Measurements from ENCODE around the gene LGMN. TPM values are rescaled to one million over a fixed set of nuclear protein-coding genes. Genes with fewer than 3 reads are reported as not detected.

The LGMN gene
- total and polyA plus RNA-seq, 2 donors: 109 to 230 TPM

DNA sequence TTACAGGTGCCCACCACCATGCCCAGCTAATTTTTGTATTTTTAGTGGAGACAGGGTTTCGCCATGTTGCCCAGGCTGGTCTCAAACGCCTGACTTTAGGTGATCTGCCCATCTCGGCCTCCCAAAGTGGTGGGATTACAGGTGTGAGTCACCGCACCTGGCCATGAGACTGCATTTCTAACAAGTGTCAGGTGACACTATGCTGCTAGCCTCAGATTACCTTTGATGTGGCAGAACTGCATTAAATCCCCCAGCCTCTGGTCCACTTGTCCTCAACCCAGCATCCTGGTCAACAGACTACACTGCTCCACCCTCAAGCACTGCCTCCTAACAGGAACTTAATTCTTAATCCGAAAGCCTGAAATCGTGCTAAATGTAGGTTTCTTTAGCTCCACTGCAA is 13.1 kb downstream of the LGMN start:
- H3K36me3 ChIP-seq (ENCODE audit: control insufficient read depth in 2 of 2, insufficient read depth in 2 of 2, low read length in 1 of 2): peaks cover 4 to 24% of the 10 kb centered on the region in 2 donors
- DNase-seq (ENCODE audit: low read depth in 6 of 9, low spot score in 9 of 9): no peak
- 90% methylated on average over 6 of the region's 6 CpGs for WGBS

GRCh38 chr14:92734618-92735017 is 13.8 kb downstream of the LGMN start:
- Histone ChIP-seq H3K4me1 (ENCODE audit: control insufficient read depth in 2 of 2, insufficient read depth in 2 of 2, low read length in 2 of 2) (peaks cover 7 to 21% of the 10 kb centered on the region in 2 donors), H3K36me3 (ENCODE audit: control insufficient read depth in 2 of 2, insufficient read depth in 2 of 2, low read length in 1 of 2) (peaks cover 4 to 22% of the 10 kb centered on the region in 2 donors), H3K4me3 (ENCODE audit: low read length in 2 of 2) (no peak overlapping the region), H3K27me3 (ENCODE audit: control insufficient read depth in 2 of 2, insufficient read depth in 1 of 2, low read length in 1 of 2) (no peaks in the 10 kb centered on the region), H3K27ac (ENCODE audit: low read depth in 1 of 2, low read length in 1 of 2) (no peak overlapping the region), H3K9me3 (ENCODE audit: control insufficient read depth in 2 of 2, insufficient read depth in 1 of 2, low read length in 1 of 2) (no peaks in the 10 kb centered on the region)
- DNase-seq (ENCODE audit: low read depth in 6 of 9, low spot score in 9 of 9): no peak
- WGBS: 97% methylated on average over 7 of the region's 7 CpGs

More for the DNA sequence above, 13.1 kb downstream of the LGMN start:
- H3K4me3 ChIP-seq (ENCODE audit: low read length in 2 of 2): no peak overlapping the region
- peaks cover 7 to 16% of the 10 kb centered on the region in 2 donors for H3K4me1 ChIP-seq (ENCODE audit: control insufficient read depth in 2 of 2, insufficient read depth in 2 of 2, low read length in 2 of 2)
- H3K9me3 ChIP-seq (ENCODE audit: control insufficient read depth in 2 of 2, insufficient read depth in 1 of 2, low read length in 1 of 2): no peaks in the 10 kb centered on the region
- H3K27me3 ChIP-seq (ENCODE audit: control insufficient read depth in 2 of 2, insufficient read depth in 1 of 2, low read length in 1 of 2): no peaks in the 10 kb centered on the region
- H3K27ac ChIP-seq (ENCODE audit: low read depth in 1 of 2, low read length in 1 of 2): no peak overlapping the region

- H3K4me1 ChIP-seq (ENCODE audit: control insufficient read depth in 2 of 2, insufficient read depth in 2 of 2, low read length in 2 of 2): peaks cover 7 to 29% of the 10 kb centered on the region in 2 donors
- H3K27ac ChIP-seq (ENCODE audit: low read depth in 1 of 2, low read length in 1 of 2): no peak overlapping the region
- WGBS: 97% methylated on average over 4 of the region's 4 CpGs
Measured at GRCh38 chr14:92733007-92733406, 15.4 kb downstream of the LGMN start.

GRCh38 chr14:92731622-92732115 is 16.8 kb downstream of the LGMN start:
- Histone ChIP-seq H3K9me3 (ENCODE audit: control insufficient read depth in 2 of 2, insufficient read depth in 1 of 2, low read length in 1 of 2) (no peaks in the 10 kb centered on the region), H3K4me3 (ENCODE audit: low read length in 2 of 2) (no peak overlapping the region), H3K36me3 (ENCODE audit: control insufficient read depth in 2 of 2, insufficient read depth in 2 of 2, low read length in 1 of 2) (peaks cover 4 to 17% of the 10 kb centered on the region in 2 donors), H3K27ac (ENCODE audit: low read depth in 1 of 2, low read length in 1 of 2) (no peak overlapping the region), H3K27me3 (ENCODE audit: control insufficient read depth in 2 of 2, insufficient read depth in 1 of 2, low read length in 1 of 2) (no peaks in the 10 kb centered on the region), H3K4me1 (ENCODE audit: control insufficient read depth in 2 of 2, insufficient read depth in 2 of 2, low read length in 2 of 2) (peaks cover 0 to 17% of the 10 kb centered on the region in 2 donors)
- WGBS: 98% methylated on average over 3 of the region's 3 CpGs
- DNase-seq (ENCODE audit: low read depth in 6 of 9, low spot score in 9 of 9): no peak

More at GRCh38 chr14:92733007-92733406, 15.4 kb downstream of the LGMN start:
- Histone ChIP-seq H3K4me3 (ENCODE audit: low read length in 2 of 2) (no peak overlapping the region), H3K9me3 (ENCODE audit: control insufficient read depth in 2 of 2, insufficient read depth in 1 of 2, low read length in 1 of 2) (no peaks in the 10 kb centered on the region), H3K36me3 (ENCODE audit: control insufficient read depth in 2 of 2, insufficient read depth in 2 of 2, low read length in 1 of 2) (peaks cover 4 to 17% of the 10 kb centered on the region in 2 donors), H3K27me3 (ENCODE audit: control insufficient read depth in 2 of 2, insufficient read depth in 1 of 2, low read length in 1 of 2) (no peaks in the 10 kb centered on the region)
- no peak for DNase-seq (ENCODE audit: low read depth in 6 of 9, low spot score in 9 of 9)

DNA sequence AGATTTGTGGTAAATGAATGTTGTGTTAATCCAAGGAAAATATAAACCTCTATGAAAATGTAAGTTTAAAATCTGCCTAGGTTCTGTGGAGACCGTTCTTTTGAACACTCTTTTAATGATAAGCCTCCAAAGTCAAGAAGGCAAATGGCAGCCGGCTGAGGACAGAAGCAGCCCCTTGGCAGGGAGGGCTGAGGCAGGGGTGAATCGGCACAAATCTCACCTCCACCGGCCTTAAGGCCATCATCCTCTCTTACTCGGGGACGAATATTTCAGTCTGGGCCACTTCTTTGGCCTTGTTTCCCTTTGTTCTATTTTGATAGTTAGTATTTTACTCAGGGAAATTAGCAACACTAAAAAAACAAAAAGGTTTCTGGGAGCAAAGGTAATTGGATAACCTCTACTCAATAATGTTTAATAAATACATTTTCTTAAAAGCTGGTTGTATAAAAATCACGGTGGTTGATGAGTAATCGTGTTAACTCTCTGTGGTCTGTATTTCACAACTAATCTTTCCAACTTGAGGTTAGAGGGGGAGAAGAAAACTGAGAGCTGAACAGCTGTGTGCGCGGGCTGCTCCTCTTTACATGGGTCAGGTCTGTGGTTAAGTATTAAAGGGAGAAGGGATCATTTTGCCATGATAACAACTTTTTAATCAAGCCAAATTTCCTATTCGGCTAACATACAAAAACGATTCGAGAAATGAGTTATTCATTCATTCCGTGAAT is 18.6 kb downstream of the LGMN start:
- no peak overlapping the region for H3K27ac ChIP-seq (ENCODE audit: low read depth in 1 of 2, low read length in 1 of 2)
- no peak for DNase-seq (ENCODE audit: low read depth in 6 of 9, low spot score in 9 of 9)
- no peaks in the 10 kb centered on the region for H3K27me3 ChIP-seq (ENCODE audit: control insufficient read depth in 2 of 2, insufficient read depth in 1 of 2, low read length in 1 of 2)
- peaks cover 4 to 17% of the 10 kb centered on the region in 2 donors for H3K36me3 ChIP-seq (ENCODE audit: control insufficient read depth in 2 of 2, insufficient read depth in 2 of 2, low read length in 1 of 2)
- no peak overlapping the region for H3K4me3 ChIP-seq (ENCODE audit: low read length in 2 of 2)
- WGBS: 57% methylated on average over 14 of the region's 14 CpGs
- H3K4me1 ChIP-seq (ENCODE audit: control insufficient read depth in 2 of 2, insufficient read depth in 2 of 2, low read length in 2 of 2): peaks cover 0 to 15% of the 10 kb centered on the region in 2 donors
- no peaks in the 10 kb centered on the region for H3K9me3 ChIP-seq (ENCODE audit: control insufficient read depth in 2 of 2, insufficient read depth in 1 of 2, low read length in 1 of 2)

DNA sequence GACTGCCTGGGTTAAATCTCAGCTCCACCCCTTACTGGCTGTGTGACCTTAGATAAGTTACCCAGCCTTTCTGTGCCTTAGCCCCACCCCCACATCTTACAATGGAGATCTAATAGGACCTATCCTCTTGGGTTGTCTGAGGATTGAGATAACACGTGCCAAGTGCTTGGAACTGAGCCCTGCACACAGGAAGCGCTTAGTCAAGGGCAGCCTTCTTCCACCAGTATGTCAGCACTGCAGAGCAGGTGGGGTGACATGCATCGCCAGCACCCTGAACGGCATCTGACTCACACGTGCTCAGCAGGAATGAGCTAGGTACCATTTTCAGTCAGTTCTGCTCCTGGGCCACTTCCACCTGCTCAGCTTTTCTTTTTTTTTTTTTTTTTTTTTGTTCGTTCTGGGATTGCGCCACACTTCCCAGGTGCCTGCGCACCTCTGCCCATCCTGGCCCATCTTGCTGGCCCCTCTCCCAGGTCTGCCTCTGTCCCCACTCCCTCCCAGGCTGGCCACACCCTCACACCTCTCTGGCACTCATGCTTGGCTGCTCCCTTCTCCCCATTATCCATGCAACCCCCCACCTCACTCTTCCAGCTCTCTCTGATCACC is 19.6 kb downstream of the LGMN start:
- Histone ChIP-seq H3K27ac (ENCODE audit: low read depth in 1 of 2, low read length in 1 of 2) (no peak overlapping the region), H3K27me3 (ENCODE audit: control insufficient read depth in 2 of 2, insufficient read depth in 1 of 2, low read length in 1 of 2) (no peaks in the 10 kb centered on the region), H3K9me3 (ENCODE audit: control insufficient read depth in 2 of 2, insufficient read depth in 1 of 2, low read length in 1 of 2) (no peaks in the 10 kb centered on the region), H3K36me3 (ENCODE audit: control insufficient read depth in 2 of 2, insufficient read depth in 2 of 2, low read length in 1 of 2) (peaks cover 4 to 17% of the 10 kb centered on the region in 2 donors), H3K4me3 (ENCODE audit: low read length in 2 of 2) (no peak overlapping the region), H3K4me1 (ENCODE audit: control insufficient read depth in 2 of 2, insufficient read depth in 2 of 2, low read length in 2 of 2) (peaks cover 0 to 15% of the 10 kb centered on the region in 2 donors)
- WGBS: 51% methylated on average over 8 of the region's 8 CpGs
- DNase-seq (ENCODE audit: low read depth in 6 of 9, low spot score in 9 of 9): peak in 3 of 9 donors; percentile 27 to 58 (median 41)

DNA sequence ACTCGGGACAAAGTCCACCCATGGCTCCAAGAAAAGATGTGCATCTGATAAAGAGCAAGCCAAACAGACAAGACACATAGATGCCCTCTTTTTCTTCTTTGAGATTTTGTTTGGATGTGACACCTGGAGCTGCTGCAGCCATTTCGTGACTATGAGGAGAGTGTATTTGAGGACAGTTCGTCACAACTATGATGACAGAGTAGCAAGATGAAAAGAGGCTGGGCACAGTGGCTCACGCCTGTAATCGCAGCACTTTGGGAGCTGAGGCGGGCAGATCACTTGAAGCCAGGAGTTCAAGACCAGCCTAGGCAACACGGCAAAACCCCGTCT is 21.5 kb downstream of the LGMN start:
- Histone ChIP-seq H3K4me3 (ENCODE audit: low read length in 2 of 2) (no peak overlapping the region), H3K27me3 (ENCODE audit: control insufficient read depth in 2 of 2, insufficient read depth in 1 of 2, low read length in 1 of 2) (no peaks in the 10 kb centered on the region), H3K4me1 (ENCODE audit: control insufficient read depth in 2 of 2, insufficient read depth in 2 of 2, low read length in 2 of 2) (peaks cover 0 to 15% of the 10 kb centered on the region in 2 donors), H3K36me3 (ENCODE audit: control insufficient read depth in 2 of 2, insufficient read depth in 2 of 2, low read length in 1 of 2) (peaks cover 2 to 11% of the 10 kb centered on the region in 2 donors), H3K9me3 (ENCODE audit: control insufficient read depth in 2 of 2, insufficient read depth in 1 of 2, low read length in 1 of 2) (no peaks in the 10 kb centered on the region), H3K27ac (ENCODE audit: low read depth in 1 of 2, low read length in 1 of 2) (no peak overlapping the region)
- WGBS: 86% methylated on average over 8 of the region's 8 CpGs
- no peak for DNase-seq (ENCODE audit: low read depth in 6 of 9, low spot score in 9 of 9)

- WGBS: 93% methylated on average over 12 of the region's 12 CpGs
- Histone ChIP-seq H3K27ac (ENCODE audit: low read depth in 1 of 2, low read length in 1 of 2) (no peak overlapping the region), H3K4me3 (ENCODE audit: low read length in 2 of 2) (no peak overlapping the region), H3K9me3 (ENCODE audit: control insufficient read depth in 2 of 2, insufficient read depth in 1 of 2, low read length in 1 of 2) (no peaks in the 10 kb centered on the region), H3K4me1 (ENCODE audit: control insufficient read depth in 2 of 2, insufficient read depth in 2 of 2, low read length in 2 of 2) (peaks cover 0 to 15% of the 10 kb centered on the region in 2 donors), H3K36me3 (ENCODE audit: control insufficient read depth in 2 of 2, insufficient read depth in 2 of 2, low read length in 1 of 2) (peaks cover 0 to 5% of the 10 kb centered on the region in 2 donors), H3K27me3 (ENCODE audit: control insufficient read depth in 2 of 2, insufficient read depth in 1 of 2, low read length in 1 of 2) (no peaks in the 10 kb centered on the region)
- DNase-seq (ENCODE audit: low read depth in 6 of 9, low spot score in 9 of 9): no peak
Measured at GRCh38 chr14:92726135-92726932, 22.1 kb downstream of the LGMN start.
